Measurements from ENCODE around the gene STEAP1B. TPM values are rescaled to one million over a fixed set of nuclear protein-coding genes. Genes with fewer than 3 reads are reported as not detected.
A peak's percentile ranks its signal among the peaks of the same experiment; 100 is the strongest.

STEAP1B gene
- total RNA-seq, 2 experiments from 2014 or later, result 0.69 to 2.1 TPM

- no peak for DNase-seq (ENCODE audit: low spot score)
- BruUV-seq (replicated peaks), result no TSS peak
- POLR2A ChIA-PET, result interaction anchor here (1.0 to 7.2 kb wide), 4 partner anchors 7 to 77 kb away, joined by 7 to 97 read pairs (median 46); no protein-coding TSS in a partner anchor
- peaks cover under 1% of the 10 kb centered on the region; the same call in 1 of the 2 replicates for H3K9me3 ChIP-seq (ENCODE audit: low read length)
- peak overlapping the region; percentile 52 for H3K27ac ChIP-seq (ENCODE audit: low read depth, low read length, poor library complexity, severe bottlenecking)
- no peaks in the 10 kb centered on the region for H3K9me2 ChIP-seq (ENCODE audit: insufficient read depth, low read length)
- CTCF ChIA-PET (ENCODE audit: unreplicated experiment), result interaction anchor here (1.2 to 2.6 kb wide), 2 partner anchors 10 to 13 kb away, joined by 3 to 8 read pairs; no protein-coding TSS in a partner anchor
- H3K36me3 ChIP-seq (ENCODE audit: insufficient read depth, low read length), result no peaks in the 10 kb centered on the region
- no peak for TF ChIP-seq EZH2phosphoT487 (IDR thresholded peaks at IDR 0.05; ENCODE audit: borderline replicate concordance, low read depth, low read length)
- TF ChIP-seq, protein P1, sequence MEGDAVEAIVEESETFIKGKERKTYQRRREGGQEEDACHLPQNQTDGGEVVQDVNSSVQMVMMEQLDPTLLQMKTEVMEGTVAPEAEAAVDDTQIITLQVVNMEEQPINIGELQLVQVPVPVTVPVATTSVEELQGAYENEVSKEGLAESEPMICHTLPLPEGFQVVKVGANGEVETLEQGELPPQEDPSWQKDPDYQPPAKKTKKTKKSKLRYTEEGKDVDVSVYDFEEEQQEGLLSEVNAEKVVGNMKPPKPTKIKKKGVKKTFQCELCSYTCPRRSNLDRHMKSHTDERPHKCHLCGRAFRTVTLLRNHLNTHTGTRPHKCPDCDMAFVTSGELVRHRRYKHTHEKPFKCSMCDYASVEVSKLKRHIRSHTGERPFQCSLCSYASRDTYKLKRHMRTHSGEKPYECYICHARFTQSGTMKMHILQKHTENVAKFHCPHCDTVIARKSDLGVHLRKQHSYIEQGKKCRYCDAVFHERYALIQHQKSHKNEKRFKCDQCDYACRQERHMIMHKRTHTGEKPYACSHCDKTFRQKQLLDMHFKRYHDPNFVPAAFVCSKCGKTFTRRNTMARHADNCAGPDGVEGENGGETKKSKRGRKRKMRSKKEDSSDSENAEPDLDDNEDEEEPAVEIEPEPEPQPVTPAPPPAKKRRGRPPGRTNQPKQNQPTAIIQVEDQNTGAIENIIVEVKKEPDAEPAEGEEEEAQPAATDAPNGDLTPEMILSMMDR (conservative IDR thresholded peaks at IDR 0.05; ENCODE audit: low read length), result no peak
- intact Hi-C loops (cut with micrococcal nuclease; ENCODE audit: unreplicated experiment), result no loop called here
- H4K20me1 ChIP-seq (ENCODE audit: insufficient read depth, low read length), result no peaks in the 10 kb centered on the region
- peak overlapping the region; percentile 23; the same call in 1 of the 2 replicates for H2AFZ ChIP-seq (ENCODE audit: low read length)
- H3K79me2 ChIP-seq (ENCODE audit: insufficient read depth, low read depth, low read length), result no peaks in the 10 kb centered on the region
- no peak overlapping the region for H3K4me2 ChIP-seq (ENCODE audit: low read length)
- no peak overlapping the region for H3K4me3 ChIP-seq (ENCODE audit: low read depth, low read length, poor library complexity, severe bottlenecking)
- H3K4me1 ChIP-seq (ENCODE audit: insufficient read depth, low read length, poor library complexity, severe bottlenecking), result peaks cover 94% of the 10 kb centered on the region
Measured at GRCh38 chr7:22432203-22432718, 67.7 kb downstream of the STEAP1B start.

- intact Hi-C loops (cut with micrococcal nuclease; ENCODE audit: unreplicated experiment), result no loop called here
- CTCF ChIA-PET (ENCODE audit: unreplicated experiment), result interaction anchor here (1.2 to 2.6 kb wide), 2 partner anchors 8 to 15 kb away, joined by 4 to 8 read pairs; no protein-coding TSS in a partner anchor
- Histone ChIP-seq H3K27ac (ENCODE audit: low read depth, low read length, poor library complexity, severe bottlenecking) (no peak overlapping the region), H3K9me2 (ENCODE audit: insufficient read depth, low read length) (no peaks in the 10 kb centered on the region), H3K9me3 (ENCODE audit: low read length) (no peaks in the 10 kb centered on the region), H3K4me2 (ENCODE audit: low read length) (no peak overlapping the region), H3K79me2 (ENCODE audit: insufficient read depth, low read depth, low read length) (no peaks in the 10 kb centered on the region), H2AFZ (ENCODE audit: low read length) (peak overlapping the region; percentile 18; the same call in 1 of the 2 replicates), H3K36me3 (ENCODE audit: insufficient read depth, low read length) (no peaks in the 10 kb centered on the region), H3K4me3 (ENCODE audit: low read depth, low read length, poor library complexity, severe bottlenecking) (no peak overlapping the region), H3K4me1 (ENCODE audit: insufficient read depth, low read length, poor library complexity, severe bottlenecking) (peaks cover 94% of the 10 kb centered on the region), H4K20me1 (ENCODE audit: insufficient read depth, low read length) (no peaks in the 10 kb centered on the region)
- DNase-seq (ENCODE audit: low spot score), result no peak
- no TSS peak for BruUV-seq (replicated peaks)
- POLR2A ChIA-PET, result interaction anchor here (0.5 to 7.2 kb wide), 5 partner anchors 6 to 676 kb away, joined by 3 to 97 read pairs (median 10); no protein-coding TSS in a partner anchor
- TF ChIP-seq, protein P1 (conservative IDR thresholded peaks at IDR 0.05; ENCODE audit: low read length), result no peak
- TF ChIP-seq EZH2phosphoT487 (IDR thresholded peaks at IDR 0.05; ENCODE audit: borderline replicate concordance, low read depth, low read length), result no peak
Measured at GRCh38 chr7:22430457-22430856, 69.5 kb downstream of the STEAP1B start.

- H3K27ac ChIP-seq (ENCODE audit: low read depth, low read length, poor library complexity, severe bottlenecking), result peak overlapping the region; percentile 1
- H3K36me3 ChIP-seq (ENCODE audit: insufficient read depth, low read length), result 0 out of 2 replicates have a peak, but pooled peaks cover 4% of the 10 kb centered on the region
- H3K79me2 ChIP-seq (ENCODE audit: insufficient read depth, low read depth, low read length), result no peaks in the 10 kb centered on the region
- POLR2A ChIA-PET, result interaction anchor here (0.7 to 10.2 kb wide), 3 partner anchors 11 to 79 kb away, joined by 3 to 156 read pairs (median 4); no protein-coding TSS in a partner anchor
- CTCF ChIA-PET (ENCODE audit: unreplicated experiment), result interaction anchor here (1.0 kb wide), 1 partner anchor 10 kb away, joined by 3 read pairs; no protein-coding TSS in a partner anchor
- no peaks in the 10 kb centered on the region for H3K9me2 ChIP-seq (ENCODE audit: insufficient read depth, low read length)
- no peak overlapping the region for H2AFZ ChIP-seq (ENCODE audit: low read length)
- DNase-seq (ENCODE audit: low spot score), result no peak
- H3K4me1 ChIP-seq (ENCODE audit: insufficient read depth, low read length, poor library complexity, severe bottlenecking), result peaks cover 94% of the 10 kb centered on the region
- no peaks in the 10 kb centered on the region for H3K9me3 ChIP-seq (ENCODE audit: low read length)
- intact Hi-C loops (cut with micrococcal nuclease; ENCODE audit: unreplicated experiment), result no loop called here
- no peak for TF ChIP-seq EZH2phosphoT487 (IDR thresholded peaks at IDR 0.05; ENCODE audit: borderline replicate concordance, low read depth, low read length)
- no peak overlapping the region for H3K4me2 ChIP-seq (ENCODE audit: low read length)
- no peaks in the 10 kb centered on the region for H4K20me1 ChIP-seq (ENCODE audit: insufficient read depth, low read length)
- BruUV-seq (replicated peaks), result no TSS peak
- H3K4me3 ChIP-seq (ENCODE audit: low read depth, low read length, poor library complexity, severe bottlenecking), result no peak overlapping the region
Measured at GRCh38 chr7:22429386-22429785, 70.6 kb downstream of the STEAP1B start.
